CD4-positive, alpha-beta T cell treated with Interleukin-4 for 4 hours (primary cell): Measurements from ENCODE around the gene LSS.
"Not testable (repeated sequence)": the region's sequence is repeated elsewhere in the genome, so short reads cannot be mapped to it uniquely, and the experiment has no call there.

Source experiments
- DNase-seq: peaks from one replicate; pipeline ENCODE4 v3.0.0-alpha.2; 2020

LSS gene

DNA sequence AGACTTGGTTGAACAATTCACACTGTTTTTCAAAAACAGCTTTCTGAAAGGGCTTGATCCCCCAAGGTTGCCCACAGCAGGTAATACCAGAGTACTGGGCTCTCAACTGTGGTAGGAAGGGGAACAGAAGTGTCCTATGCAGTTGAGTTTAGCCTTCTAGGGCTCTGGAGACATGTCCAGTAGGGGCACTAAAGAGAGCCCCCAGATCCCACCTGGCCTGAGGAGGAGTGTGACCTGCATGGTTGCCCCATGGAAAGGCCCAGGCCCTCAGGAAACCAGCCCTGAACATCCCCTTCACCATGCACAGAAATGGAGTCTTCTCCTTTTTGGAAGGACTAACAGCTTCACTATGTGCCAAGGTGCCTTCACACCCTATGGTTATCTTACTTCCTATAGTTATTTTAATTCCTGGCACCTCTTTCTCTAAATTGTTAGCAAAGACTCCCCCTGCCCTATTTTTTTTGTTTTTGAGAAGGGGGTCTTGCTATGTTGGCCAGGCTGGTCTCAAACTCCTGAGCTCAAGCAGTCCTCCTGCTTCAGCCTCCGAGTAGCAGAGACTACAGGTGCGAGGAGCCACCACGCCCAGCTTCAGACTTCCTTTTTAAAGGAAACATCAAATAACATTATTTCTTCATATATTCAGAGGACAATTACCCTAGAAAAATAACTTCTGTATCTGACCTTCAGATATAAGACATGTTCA lies 16.8 kb upstream of the LSS start:
- DNase-seq, result no peak

- DNase-seq, result no peak
Measured at GRCh38 chr21:46244602-46245001, 16.0 kb upstream of the LSS start.

- DNase-seq, result no peak
Measured at GRCh38 chr21:46243960-46244361, 15.4 kb upstream of the LSS start.

GRCh38 chr21:46243325-46243724 lies 14.8 kb upstream of the LSS start:
- no peak for DNase-seq

- not testable (repeated sequence) for DNase-seq
Measured at GRCh38 chr21:46241577-46241976, 13.0 kb upstream of the LSS start.

DNA sequence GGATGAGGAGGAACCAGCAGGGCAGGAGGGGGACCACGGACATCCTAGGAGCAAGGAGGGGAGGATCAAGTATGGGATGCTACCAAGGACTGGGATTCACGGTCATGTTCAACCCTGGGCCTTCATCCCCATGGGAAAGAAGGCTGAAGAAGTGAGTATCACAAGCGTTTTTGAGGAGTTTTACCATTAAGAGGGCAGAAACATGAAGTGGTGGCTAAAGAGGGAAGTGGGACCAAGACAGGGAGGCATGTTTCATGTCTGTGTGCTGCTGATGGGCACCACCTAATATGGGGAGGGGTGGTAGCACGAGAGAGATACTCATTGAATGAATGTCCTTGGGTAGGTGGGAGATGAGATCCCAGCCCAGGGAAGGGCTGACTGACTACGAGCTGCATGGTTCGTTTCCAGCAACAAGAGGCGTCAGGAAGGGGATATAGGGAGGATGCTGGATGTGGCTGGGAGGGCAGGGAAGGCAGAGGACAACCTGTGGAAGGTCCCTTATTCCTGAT lies 11.3 kb upstream of the LSS start:
- no peak for DNase-seq

GRCh38 chr21:46237474-46237873 lies 8.9 kb upstream of the LSS start:
- DNase-seq, result no peak

- no peak for DNase-seq
Measured at GRCh38 chr21:46234436-46234950, 5.9 kb upstream of the LSS start.

DNA sequence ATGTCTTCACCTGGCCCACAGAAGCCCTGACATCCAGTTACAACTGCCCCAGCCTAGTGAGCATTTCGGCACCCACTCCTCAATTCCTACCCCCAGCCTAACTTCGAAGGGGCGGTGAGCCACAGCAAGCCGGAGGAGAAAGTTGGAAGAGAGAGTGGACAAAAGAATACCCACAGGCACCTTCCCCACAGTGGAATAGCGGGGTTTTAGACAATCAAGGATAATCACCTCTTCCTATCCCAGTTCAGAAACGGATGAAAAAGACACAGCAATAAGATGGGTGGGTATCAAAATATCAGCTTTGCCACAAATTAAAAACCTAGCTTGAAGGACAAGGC lies 1.3 kb upstream of the LSS start:
- DNase-seq, result no peak

GRCh38 chr21:46229133-46229922 lies 754 bp upstream of the LSS start:
- DNase-seq, result no peak

DNA sequence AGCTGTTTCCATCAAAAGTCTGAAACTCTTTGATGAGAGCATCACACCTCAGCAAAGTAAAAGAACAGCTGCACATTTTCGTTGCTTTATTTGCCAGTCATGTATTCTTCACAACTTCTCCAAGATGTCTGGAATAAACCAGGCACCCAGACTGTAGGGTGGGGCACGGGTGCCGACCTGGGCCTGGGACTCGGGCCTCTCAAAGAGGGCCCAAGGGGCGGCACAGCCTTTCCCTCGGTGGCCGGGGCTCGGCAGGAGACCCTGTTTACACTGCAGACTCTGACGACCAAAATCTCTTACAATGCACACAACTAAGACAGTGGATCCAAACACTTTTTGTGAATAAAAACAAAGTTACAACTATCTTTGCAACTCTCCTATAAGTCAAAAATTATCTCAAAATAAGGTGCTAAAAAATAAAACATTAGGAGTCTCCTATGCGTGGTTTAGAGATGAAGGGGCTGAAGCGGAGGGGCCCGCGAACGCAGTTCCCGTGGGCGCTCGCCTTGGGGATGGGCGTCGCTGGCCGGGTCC lies 696 bp downstream of the LSS start:
- no peak for DNase-seq

DNA sequence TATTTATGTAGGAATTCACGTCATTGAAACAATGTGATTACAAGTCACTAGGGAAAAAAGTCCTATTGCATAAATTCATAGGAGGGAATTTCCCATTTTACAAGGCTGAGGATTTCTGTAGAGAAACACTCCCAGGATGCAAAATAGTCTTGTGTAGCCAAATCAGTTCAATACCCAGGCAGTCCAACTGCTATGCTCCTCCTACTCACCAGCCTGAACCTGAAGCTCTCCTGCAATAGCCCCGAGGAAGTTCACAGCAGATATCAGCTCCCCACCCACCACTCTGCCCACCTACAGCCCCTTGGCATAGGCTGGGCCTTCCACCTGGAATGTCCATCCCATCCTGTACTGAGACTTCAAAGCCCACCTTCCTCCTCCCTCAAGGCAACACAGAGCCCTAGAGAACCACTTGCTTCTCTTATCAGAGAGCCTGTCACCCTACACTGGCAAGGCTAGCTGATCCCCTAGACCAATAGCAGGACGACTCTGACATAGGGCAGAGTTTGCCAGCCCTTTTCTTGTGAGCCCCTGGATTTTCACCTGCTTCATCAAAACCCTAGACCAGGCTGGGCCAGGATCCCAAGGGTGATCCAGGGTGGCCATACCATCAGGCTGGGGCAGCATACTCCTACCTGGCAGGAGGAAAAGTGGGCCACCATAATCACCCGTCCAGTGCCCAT lies 1.5 kb downstream of the LSS start:
- no peak for DNase-seq

DNA sequence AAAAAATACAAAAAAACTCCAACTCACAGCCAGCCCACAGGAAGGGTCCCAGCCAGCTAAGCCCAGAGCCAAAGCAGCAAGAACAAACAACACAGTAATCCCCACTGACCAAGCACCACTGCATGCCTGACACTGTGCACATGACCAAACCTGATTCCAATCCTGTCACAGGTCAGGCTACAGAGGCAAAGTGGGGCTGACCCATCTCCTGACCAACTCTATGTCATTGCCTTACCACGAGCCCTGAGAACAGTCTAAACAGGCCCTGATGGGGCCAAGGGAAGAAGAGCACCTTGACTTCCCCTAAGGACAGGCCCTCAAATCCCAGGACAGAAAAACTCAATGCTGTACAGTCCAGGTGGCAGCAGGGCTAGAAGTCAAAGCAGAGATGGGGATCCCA lies 2.4 kb downstream of the LSS start:
- no peak for DNase-seq

- not testable (repeated sequence) for DNase-seq
Measured at GRCh38 chr21:46223661-46224060, 4.9 kb downstream of the LSS start.

DNA sequence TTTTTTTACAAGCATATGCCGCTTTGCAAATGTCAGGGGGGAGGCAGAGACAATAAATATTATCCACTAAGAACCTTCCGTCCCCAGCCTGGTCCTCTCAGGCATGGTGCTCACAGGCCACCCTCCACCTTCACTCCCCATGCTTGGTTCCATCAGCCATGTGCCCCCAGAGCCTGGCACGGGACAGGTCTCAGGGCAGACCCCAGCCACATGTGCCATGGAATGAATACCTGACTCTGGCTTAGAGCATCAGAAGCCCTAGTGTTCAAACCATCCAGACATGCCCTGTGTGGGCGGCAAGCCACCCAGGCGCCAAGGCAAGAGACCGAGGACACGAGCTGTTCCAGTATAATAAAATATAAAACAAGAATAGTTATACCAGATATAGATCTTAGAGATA lies 5.4 kb downstream of the LSS start:
- DNase-seq, result no peak

DNA sequence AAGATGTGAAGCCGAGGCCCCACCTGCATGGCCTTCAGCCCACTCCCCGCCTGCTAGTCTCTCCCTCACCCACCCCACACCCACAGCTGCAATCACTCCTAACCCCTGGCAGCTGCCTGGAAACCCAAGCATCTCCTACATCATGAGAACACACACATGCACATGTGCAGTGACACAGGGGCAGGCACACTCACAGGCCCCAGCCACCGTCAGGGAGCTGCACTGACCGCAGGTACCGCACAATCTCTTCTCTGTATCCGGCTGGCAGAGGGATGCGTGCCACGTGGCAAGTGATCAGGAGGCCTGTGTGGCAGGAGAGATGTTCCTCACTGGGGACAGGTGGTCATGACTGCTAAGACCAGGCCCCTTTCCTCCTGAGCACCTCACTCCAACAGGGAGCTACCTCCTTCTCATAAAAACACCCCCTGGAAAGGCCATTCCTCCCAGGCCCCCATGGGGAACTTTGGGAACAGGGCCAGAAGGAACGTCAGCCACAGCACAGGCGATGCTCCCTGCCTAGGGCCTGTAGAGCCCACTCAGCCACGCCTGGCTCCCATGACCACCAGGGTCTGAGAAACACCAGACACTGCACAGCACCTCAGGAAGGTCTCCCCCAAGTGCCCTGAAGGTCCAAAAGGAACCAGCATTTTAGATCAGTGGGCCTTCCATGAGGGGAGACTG lies 6.0 kb downstream of the LSS start:
- no peak for DNase-seq

GRCh38 chr21:46221664-46222435 lies 6.7 kb downstream of the LSS start:
- no peak for DNase-seq

DNA sequence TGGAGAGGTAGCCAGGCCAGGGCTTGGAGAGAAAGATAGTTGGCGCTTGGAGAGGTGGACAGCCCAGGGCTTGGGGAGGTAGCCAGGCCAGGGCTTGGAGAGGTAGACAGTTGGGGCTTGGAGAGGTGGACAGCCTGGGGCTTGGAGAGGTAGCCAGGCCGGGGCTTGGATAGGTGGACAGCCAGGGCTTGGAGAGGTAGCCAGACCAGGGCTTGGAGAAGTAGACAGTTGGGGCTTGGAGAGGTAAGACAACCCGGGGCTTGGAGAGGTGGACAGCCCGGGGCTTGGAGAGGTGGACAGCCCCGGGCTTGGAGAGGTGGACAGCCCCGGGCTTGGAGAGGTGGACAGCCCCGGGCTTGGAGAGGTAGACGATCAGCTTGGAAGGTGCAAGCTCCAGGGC lies 7.7 kb downstream of the LSS start:
- DNase-seq, result no peak

DNA sequence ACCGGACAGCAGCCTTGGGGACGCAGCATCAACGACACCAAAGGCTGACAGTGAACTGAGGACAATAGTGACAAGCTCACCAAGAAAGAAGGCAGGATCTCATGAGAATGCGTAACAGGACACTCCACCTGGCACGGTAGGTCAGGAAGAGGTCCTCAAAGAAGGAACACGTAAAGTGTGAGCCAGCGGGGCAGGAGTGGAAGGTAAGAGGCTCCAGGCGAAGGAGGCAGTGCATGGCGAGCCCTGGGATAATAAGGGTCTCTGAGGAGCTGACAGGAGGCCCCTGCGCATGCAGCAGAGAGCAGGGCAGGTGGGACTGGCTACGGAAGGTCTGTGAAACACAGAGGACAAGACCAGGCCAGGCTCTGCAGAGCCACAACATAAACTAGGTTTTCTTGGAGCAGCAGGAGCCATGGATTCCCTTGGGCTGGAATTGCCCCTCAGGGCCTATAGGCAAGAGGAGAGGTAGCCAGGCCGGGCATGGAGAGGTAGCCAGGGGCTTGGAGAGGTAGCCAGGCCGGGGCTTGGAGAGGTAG lies 8.2 kb downstream of the LSS start:
- DNase-seq, result no peak

DNA sequence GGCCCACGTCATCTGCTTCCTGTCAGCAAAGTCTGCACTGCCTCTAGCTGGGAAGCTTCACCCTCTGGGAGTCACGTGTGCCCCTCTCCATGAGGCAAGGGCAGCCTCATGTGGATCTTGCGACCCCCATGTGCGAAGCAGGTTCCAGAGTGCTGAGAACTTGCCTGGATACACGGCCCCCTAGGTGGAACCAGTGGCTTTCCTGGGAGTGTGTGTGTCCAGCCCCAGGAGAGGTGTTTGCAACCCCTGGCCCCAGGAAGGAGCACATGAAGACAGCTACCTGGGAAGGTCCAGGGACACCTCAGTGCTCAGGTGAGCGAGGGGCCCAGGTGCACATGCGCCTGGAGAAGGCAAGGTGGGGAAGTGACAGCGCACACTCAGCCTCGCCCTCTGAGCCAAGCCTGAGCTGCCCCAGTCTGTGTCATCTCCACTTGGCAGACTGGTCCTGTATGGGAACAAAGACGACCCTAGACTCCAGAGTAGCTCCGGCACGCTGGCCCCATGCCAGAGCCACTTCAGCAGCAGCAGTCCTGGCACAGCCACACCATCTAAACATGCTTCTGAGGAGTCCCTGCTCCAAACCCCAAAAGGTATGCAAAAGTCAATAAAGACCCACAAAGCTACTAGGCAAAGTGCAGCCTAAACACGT lies 8.9 kb downstream of the LSS start:
- no peak for DNase-seq

DNA sequence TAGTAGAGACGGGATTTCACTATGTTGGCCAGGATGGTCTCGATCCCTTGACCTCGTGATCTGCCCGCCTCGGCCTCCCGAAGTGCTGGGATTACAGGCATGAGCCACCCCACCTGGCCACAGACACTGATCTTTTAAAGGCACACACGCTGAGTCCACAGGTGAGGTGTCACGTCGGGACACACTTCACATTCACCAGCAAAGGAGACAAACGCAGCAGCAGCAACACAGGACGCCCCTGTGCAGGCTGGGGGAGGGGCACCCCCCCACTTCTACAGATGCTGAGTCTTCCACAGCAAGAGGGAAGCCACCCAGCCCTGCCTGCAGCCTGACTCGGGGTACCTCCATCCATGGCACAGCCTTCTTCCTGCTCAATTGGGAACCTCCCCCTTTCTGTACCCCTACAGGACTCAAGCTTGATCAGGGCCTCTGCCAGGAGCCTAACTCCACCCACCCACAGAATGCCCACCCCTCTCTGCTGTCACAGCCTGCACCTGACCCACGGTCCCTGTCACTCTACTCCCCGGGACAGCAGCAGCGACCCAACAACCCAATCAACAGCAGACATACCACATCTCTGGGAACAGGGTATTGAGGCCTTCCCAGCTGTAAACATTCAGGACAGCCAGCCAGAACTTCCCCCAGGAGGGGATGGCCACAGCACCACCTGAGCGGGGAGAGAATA lies 9.5 kb downstream of the LSS start:
- DNase-seq, result no peak
